Hepatocyte (in vitro differentiated cells): ENCODE data around the gene NR2C2AP.

ENCODE experiments used
- CTCF ChIP-seq: fragments of 200-600 bp; sonication (generic); IDR thresholded peaks from 2 replicates; pipeline ENCODE4 v1.5.1; 2016; ENCODE audit warnings: antibody characterized with exemption, mild to moderate bottlenecking; ENCODE audit not compliant: poor library complexity
- EZH2 ChIP-seq: fragments of 200-600 bp; sonication (generic); IDR thresholded peaks from 2 replicates; pipeline ENCODE4 v1.6.1; 2016; ENCODE audit warnings: antibody characterized with exemption, mild to moderate bottlenecking, borderline replicate concordance
- EZH2phosphoT487 ChIP-seq: fragments of 200-600 bp; sonication (generic); IDR thresholded peaks from one replicate; pipeline ENCODE4 v1.6.1; 2018; ENCODE audit warnings: antibody characterized with exemption, mild to moderate bottlenecking, low read depth, moderate library complexity; ENCODE audit not compliant: unreplicated experiment, severe bottlenecking

GRCh38 chr19:19213426-19214158, 10.4 kb upstream of the NR2C2AP start:
- no peak for TF ChIP-seq CTCF
- TF ChIP-seq EZH2, result no peak
- TF ChIP-seq EZH2phosphoT487, result no peak
